ENCODE measurements around the gene ZNF236. TPM values are rescaled to one million over a fixed set of nuclear protein-coding genes. Genes with fewer than 3 reads are reported as not detected.
"Not testable (repeated sequence)": the region's sequence is repeated elsewhere in the genome, so short reads cannot be mapped to it uniquely, and the experiment has no call there.

ZNF236 gene
- total RNA-seq, 2 experiments from 2014 or later: 25.7 to 27.9 TPM

DNA sequence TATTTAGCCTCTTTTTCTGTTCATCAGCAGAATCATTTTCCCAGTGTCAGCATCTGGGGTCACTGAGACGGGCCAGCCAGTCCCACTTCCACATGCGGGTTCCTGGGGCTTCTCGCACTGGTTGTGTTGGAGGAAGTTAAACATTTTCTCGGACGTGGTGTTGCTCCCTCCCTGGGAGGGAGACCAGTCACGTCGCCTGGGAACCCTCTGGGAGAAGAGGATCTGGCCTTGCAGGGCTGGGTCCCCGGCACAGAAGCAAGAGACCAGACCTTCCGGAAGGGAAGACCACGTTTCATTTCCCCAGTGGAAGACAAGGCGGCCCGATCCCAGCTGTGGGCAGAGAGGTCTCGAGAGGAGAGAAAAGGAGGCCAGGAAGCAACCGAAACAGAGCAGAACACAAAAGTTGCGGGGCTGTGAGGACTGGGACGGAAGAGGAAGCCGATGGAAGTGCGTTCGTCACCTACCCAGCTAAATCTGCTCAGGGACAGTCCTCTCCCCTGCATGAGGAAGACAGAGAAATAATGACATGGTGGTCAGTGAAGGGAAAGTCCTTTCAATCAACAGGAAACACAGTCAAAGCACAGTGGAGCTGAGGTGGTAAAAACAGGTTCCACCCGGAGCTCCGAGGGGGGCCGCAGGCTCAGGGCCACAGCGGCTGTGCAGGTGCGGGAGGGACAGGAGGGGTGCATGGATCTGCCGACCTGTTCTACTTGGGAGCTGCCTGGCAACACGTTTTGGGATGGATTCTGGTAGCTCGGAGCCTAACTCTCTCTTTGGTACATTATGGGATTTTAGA, 165.9 kb downstream of the ZNF236 start:
- Histone ChIP-seq H3K27me3 (ENCODE audit: control insufficient read depth in 1 of 2, insufficient read depth in 2 of 2, low read length in 2 of 2) (no peaks in the 10 kb centered on the region), H3K4me1 (ENCODE audit: insufficient read depth, low read length) (peaks cover 5% of the 10 kb centered on the region), H3K4me3 (ENCODE audit: low read length) (no peak overlapping the region), H3K27ac (ENCODE audit: low read depth in 1 of 2, low read length in 2 of 2) (no peak overlapping the region), H3K9me3 (ENCODE audit: control insufficient read depth in 1 of 2, insufficient read depth in 1 of 2, low read length in 2 of 2) (no peaks in the 10 kb centered on the region), H3K36me3 (ENCODE audit: insufficient read depth, low read length) (no peaks in the 10 kb centered on the region)
- CTCF ChIA-PET: interaction anchor here (0.5 kb wide), 1 partner anchor 180 kb away, joined by 3 read pairs; no protein-coding TSS in a partner anchor
- H3K4me1 Mint-ChIP-seq (ENCODE audit: low read depth): no peaks in the 10 kb centered on the region
- intact Hi-C loops (cut with DNase I, micrococcal nuclease): no loop called here
- DNase-seq (no peak), ATAC-seq (ENCODE audit: poor library complexity) (no peak)
- H3K36me3 Mint-ChIP-seq (ENCODE audit: low read depth): no peaks in the 10 kb centered on the region
- H3K27ac Mint-ChIP-seq: no peak overlapping the region
- no peaks in the 10 kb centered on the region for H3K27me3 Mint-ChIP-seq
- POLR2A ChIA-PET: no interaction called here
- no peaks in the 10 kb centered on the region for H3K9me3 Mint-ChIP-seq
- H3K4me3 Mint-ChIP-seq: no peak overlapping the region
- TF ChIP-seq, protein P1, sequence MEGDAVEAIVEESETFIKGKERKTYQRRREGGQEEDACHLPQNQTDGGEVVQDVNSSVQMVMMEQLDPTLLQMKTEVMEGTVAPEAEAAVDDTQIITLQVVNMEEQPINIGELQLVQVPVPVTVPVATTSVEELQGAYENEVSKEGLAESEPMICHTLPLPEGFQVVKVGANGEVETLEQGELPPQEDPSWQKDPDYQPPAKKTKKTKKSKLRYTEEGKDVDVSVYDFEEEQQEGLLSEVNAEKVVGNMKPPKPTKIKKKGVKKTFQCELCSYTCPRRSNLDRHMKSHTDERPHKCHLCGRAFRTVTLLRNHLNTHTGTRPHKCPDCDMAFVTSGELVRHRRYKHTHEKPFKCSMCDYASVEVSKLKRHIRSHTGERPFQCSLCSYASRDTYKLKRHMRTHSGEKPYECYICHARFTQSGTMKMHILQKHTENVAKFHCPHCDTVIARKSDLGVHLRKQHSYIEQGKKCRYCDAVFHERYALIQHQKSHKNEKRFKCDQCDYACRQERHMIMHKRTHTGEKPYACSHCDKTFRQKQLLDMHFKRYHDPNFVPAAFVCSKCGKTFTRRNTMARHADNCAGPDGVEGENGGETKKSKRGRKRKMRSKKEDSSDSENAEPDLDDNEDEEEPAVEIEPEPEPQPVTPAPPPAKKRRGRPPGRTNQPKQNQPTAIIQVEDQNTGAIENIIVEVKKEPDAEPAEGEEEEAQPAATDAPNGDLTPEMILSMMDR (IDR thresholded peaks at IDR 0.05): no peak

DNA sequence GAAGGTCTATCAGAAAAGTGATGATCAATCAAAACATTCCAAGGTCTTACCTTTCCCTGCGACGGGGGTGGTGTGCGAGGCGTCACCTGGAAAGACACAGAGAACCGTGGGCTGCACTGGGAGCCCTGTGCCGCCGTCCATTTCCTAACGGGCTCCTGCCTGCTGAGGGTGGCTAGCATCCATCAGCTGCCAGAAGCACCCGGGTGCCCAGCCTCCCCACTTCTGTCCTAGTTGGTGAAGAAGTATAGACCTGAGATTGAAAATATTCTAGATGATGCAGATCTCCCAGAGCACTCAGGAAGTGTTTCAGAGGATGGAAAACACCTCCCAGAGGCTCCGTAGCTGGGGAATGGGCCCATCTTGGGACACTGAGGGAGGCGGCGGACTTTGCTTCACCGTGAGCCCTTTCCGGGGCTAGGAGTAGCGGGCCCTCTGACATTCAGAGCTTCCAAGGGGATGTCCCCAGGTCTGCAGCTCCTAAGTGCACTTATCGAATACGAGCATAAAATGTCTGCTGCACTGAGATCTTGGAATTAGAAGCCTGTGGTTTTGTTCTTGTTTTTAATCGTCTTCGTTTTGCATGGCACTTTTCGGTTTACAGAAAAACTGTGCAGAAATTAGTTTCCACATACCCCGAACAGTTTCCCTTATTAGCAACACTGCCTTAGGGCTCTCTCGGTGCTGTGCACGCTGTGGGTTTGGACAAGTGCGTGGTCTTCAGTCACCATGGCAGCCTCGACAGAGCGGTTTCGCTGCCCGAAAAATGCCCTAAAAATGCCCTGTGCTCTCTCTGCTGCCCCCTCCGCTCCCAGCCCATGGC, 166.7 kb downstream of the ZNF236 start:
- Mint-ChIP-seq H3K36me3 (ENCODE audit: low read depth) (no peaks in the 10 kb centered on the region), H3K27me3 (no peaks in the 10 kb centered on the region), H3K9me3 (no peaks in the 10 kb centered on the region), H3K27ac (no peak overlapping the region), H3K4me3 (no peak overlapping the region), H3K4me1 (ENCODE audit: low read depth) (no peaks in the 10 kb centered on the region)
- Histone ChIP-seq H3K9me3 (ENCODE audit: control insufficient read depth in 1 of 2, insufficient read depth in 1 of 2, low read length in 2 of 2) (no peaks in the 10 kb centered on the region), H3K36me3 (ENCODE audit: insufficient read depth, low read length) (no peaks in the 10 kb centered on the region), H3K27me3 (ENCODE audit: control insufficient read depth in 1 of 2, insufficient read depth in 2 of 2, low read length in 2 of 2) (no peaks in the 10 kb centered on the region), H3K4me3 (ENCODE audit: low read length) (no peak overlapping the region), H3K4me1 (ENCODE audit: insufficient read depth, low read length) (no peaks in the 10 kb centered on the region), H3K27ac (ENCODE audit: low read depth in 1 of 2, low read length in 2 of 2) (no peak overlapping the region)
- no peak for ATAC-seq (ENCODE audit: poor library complexity)
- intact Hi-C loops (cut with DNase I, micrococcal nuclease): no loop called here
- ChIA-PET POLR2A (no interaction called here), CTCF (interaction anchor here (0.5 kb wide), 1 partner anchor 181 kb away, joined by 3 read pairs; no protein-coding TSS in a partner anchor)
- DNase-seq: no peak
- TF ChIP-seq, protein P1 (IDR thresholded peaks at IDR 0.05): no peak

DNA sequence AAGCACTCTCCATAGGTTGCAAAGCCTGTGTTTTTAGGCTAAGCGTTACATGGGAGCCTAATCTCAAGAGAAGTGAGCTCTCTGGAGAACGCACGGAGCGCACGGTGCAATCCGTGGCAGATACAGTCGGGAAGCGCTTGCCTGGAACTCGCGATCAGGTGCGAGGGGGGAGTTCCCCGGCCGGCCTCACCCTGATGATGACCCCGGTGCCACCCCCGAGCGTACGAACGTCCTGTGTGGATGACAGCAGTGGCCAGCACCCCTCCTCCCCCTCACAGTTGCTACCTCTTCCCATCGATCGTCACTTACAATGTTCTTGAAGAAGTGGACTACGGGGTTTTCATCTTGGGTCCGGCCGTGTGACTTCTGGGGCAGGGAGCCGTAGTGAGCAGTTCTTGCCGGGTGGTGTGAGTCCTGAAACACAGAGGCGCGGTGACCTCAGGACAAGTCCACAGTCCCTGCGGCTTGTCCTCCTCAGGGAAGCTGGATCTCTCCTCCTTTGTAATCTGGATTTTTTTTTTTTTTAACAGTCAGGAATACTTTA, 167.4 kb downstream of the ZNF236 start:
- Mint-ChIP-seq H3K27ac (no peak overlapping the region), H3K36me3 (ENCODE audit: low read depth) (no peaks in the 10 kb centered on the region), H3K9me3 (no peaks in the 10 kb centered on the region), H3K4me3 (no peak overlapping the region), H3K27me3 (no peaks in the 10 kb centered on the region), H3K4me1 (ENCODE audit: low read depth) (no peaks in the 10 kb centered on the region)
- Histone ChIP-seq H3K4me3 (ENCODE audit: low read length) (no peak overlapping the region), H3K27me3 (ENCODE audit: control insufficient read depth in 1 of 2, insufficient read depth in 2 of 2, low read length in 2 of 2) (no peaks in the 10 kb centered on the region), H3K27ac (ENCODE audit: low read depth in 1 of 2, low read length in 2 of 2) (no peak overlapping the region), H3K4me1 (ENCODE audit: insufficient read depth, low read length) (no peaks in the 10 kb centered on the region), H3K36me3 (ENCODE audit: insufficient read depth, low read length) (no peaks in the 10 kb centered on the region), H3K9me3 (ENCODE audit: control insufficient read depth in 1 of 2, insufficient read depth in 1 of 2, low read length in 2 of 2) (no peaks in the 10 kb centered on the region)
- ATAC-seq (ENCODE audit: poor library complexity): no peak
- intact Hi-C loops (cut with DNase I, micrococcal nuclease): no loop called here
- POLR2A ChIA-PET: no interaction called here
- CTCF ChIA-PET: interaction anchor here (1.8 kb wide), 1 partner anchor 10 kb away, joined by 6 read pairs; no protein-coding TSS in a partner anchor
- TF ChIP-seq, protein P1 (IDR thresholded peaks at IDR 0.05): no peak
- DNase-seq: no peak

DNA sequence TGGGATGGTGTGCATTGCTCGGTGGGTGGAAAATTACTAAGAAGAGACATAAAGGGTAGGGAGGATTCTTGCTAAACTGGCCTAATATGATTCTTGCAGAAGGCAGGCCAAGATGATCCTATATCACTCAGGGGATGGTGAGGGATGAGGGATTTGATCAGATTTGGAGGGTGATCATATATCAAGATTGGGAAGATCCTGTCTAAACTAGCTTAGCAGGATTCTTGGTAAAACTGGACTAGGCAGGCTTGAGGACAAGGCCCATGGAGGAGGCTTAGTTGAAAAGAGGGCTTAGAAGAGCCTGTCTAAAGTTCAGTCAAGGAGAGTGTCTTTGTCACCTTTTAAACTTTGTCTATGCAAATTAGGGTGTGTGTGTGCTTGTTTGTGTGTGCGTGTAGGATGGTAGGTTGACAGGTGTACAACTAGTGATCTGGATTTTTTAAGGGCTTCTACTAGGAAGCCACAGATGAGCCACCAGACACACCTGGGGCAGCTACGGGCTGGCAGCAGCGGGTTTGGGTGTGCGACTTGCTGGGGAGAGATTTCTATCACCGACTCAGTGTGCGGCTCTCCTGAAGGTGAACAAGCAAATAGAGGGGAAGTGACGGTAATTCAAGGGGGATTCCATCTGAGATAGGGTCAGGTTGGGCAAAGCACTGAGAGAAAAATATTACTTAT, 168.1 kb downstream of the ZNF236 start:
- H3K9me3 ChIP-seq (ENCODE audit: control insufficient read depth in 1 of 2, insufficient read depth in 1 of 2, low read length in 2 of 2); H3K4me3 ChIP-seq (ENCODE audit: low read length); POLR2A ChIA-PET; H3K4me1 ChIP-seq (ENCODE audit: insufficient read depth, low read length); H3K27ac Mint-ChIP-seq; H3K27me3 Mint-ChIP-seq; H3K27me3 ChIP-seq (ENCODE audit: control insufficient read depth in 1 of 2, insufficient read depth in 2 of 2, low read length in 2 of 2); ATAC-seq (ENCODE audit: poor library complexity); DNase-seq; H3K4me3 Mint-ChIP-seq; intact Hi-C loops (cut with DNase I, micrococcal nuclease); H3K27ac ChIP-seq (ENCODE audit: low read depth in 1 of 2, low read length in 2 of 2); H3K4me1 Mint-ChIP-seq (ENCODE audit: low read depth); H3K36me3 ChIP-seq (ENCODE audit: insufficient read depth, low read length); H3K36me3 Mint-ChIP-seq (ENCODE audit: low read depth); H3K9me3 Mint-ChIP-seq: not testable (repeated sequence)
- CTCF ChIA-PET: interaction anchor here (1.8 kb wide), 1 partner anchor 10 kb away, joined by 6 read pairs; no protein-coding TSS in a partner anchor
